ENCODE measurements around the gene SLC12A6. TPM values are rescaled to one million over a fixed set of nuclear protein-coding genes. Genes with fewer than 3 reads are reported as not detected.

The SLC12A6 gene
- total RNA-seq, 1 donor from 2014 or later, result 74.4 TPM

GRCh38 chr15:34336231-34336990 is 1.2 kb downstream of the SLC12A6 start:
- CTCF ChIA-PET, result interaction anchor here (0.8 to 2.4 kb wide), 3 partner anchors 11 to 95 kb away, joined by 5 to 6 read pairs (median 5); no protein-coding TSS in a partner anchor

GRCh38 chr15:34335176-34336032 is 2.2 kb downstream of the SLC12A6 start:
- H3K27me3 Mint-ChIP-seq, result no peaks in the 10 kb centered on the region
- ChIA-PET CTCF (interaction anchor here (1.2 to 2.4 kb wide), 3 partner anchors 10 to 94 kb away, joined by 4 to 6 read pairs (median 5); partner anchors contain the start of gene LPCAT4), POLR2A (interaction anchor here (0.6 to 8.0 kb wide), 7 partner anchors 7 to 234 kb away, joined by 3 to 113 read pairs (median 5); partner anchors contain the start of genes EMC7, KATNBL1, LPCAT4 and NOP10)
- intact Hi-C loops (cut with micrococcal nuclease), result loop anchor here (2.0 kb wide), 1 partner anchor 17 kb away; no protein-coding TSS in a partner anchor
- H3K4me1 Mint-ChIP-seq, result peaks cover 72% of the 10 kb centered on the region
- TF ChIP-seq CTCF (IDR thresholded peaks at IDR 0.05), result no peak
- H3K36me3 Mint-ChIP-seq (ENCODE audit: low read depth), result peaks cover 30% of the 10 kb centered on the region
- ATAC-seq (ENCODE audit: low read depth), result peak; percentile 4
- DNase-seq, result no peak
- H3K27ac Mint-ChIP-seq, result peak overlapping the region; percentile 99
- H3K9me3 Mint-ChIP-seq, result no peaks in the 10 kb centered on the region
- peak overlapping the region; percentile 99 for H3K4me3 Mint-ChIP-seq

More at GRCh38 chr15:34336231-34336990, 1.2 kb downstream of the SLC12A6 start:
- intact Hi-C loops (cut with micrococcal nuclease), result loop anchor here (2.0 kb wide), 1 partner anchor 18 kb away; no protein-coding TSS in a partner anchor
- POLR2A ChIA-PET, result interaction anchor here (1.1 to 8.0 kb wide), 8 partner anchors 9 to 247 kb away, joined by 3 to 113 read pairs (median 9); partner anchors contain the start of genes EMC4, EMC7, GOLGA8B and KATNBL1
- H3K36me3 Mint-ChIP-seq (ENCODE audit: low read depth), result peaks cover 34% of the 10 kb centered on the region
- ATAC-seq (ENCODE audit: low read depth) (no peak), DNase-seq (no peak)
- no peaks in the 10 kb centered on the region for H3K9me3 Mint-ChIP-seq
- peak overlapping the region; percentile 99 for H3K27ac Mint-ChIP-seq
- H3K4me1 Mint-ChIP-seq, result peaks cover 69% of the 10 kb centered on the region
- H3K27me3 Mint-ChIP-seq, result no peaks in the 10 kb centered on the region
- peak overlapping the region; percentile 99 for H3K4me3 Mint-ChIP-seq
- TF ChIP-seq CTCF (IDR thresholded peaks at IDR 0.05), result no peak

GRCh38 chr15:34334672-34335071 is 2.9 kb downstream of the SLC12A6 start:
- H3K36me3 Mint-ChIP-seq (ENCODE audit: low read depth), result peaks cover 26% of the 10 kb centered on the region
- no peaks in the 10 kb centered on the region for H3K27me3 Mint-ChIP-seq
- intact Hi-C loops (cut with micrococcal nuclease), result loop anchor here (1.0 to 5.0 kb wide), 2 partner anchors 8 to 33 kb away; partner anchors contain the start of gene LPCAT4
- ChIA-PET POLR2A (interaction anchor here (1.2 to 8.0 kb wide), 5 partner anchors 7 to 635 kb away, joined by 3 to 113 read pairs (median 22); partner anchors contain the start of genes AQR, LPCAT4, NOP10 and NUTM1), CTCF (interaction anchor here (1.4 kb wide), 2 partner anchors 8 to 32 kb away, joined by 3 to 4 read pairs; partner anchors contain the start of genes LPCAT4, NOP10 and NUTM1)
- H3K4me1 Mint-ChIP-seq, result peaks cover 73% of the 10 kb centered on the region
- peak overlapping the region; percentile 99 for H3K4me3 Mint-ChIP-seq
- H3K27ac Mint-ChIP-seq, result peak overlapping the region; percentile 99
- ATAC-seq (ENCODE audit: low read depth) (no peak), DNase-seq (no peak)
- H3K9me3 Mint-ChIP-seq, result no peaks in the 10 kb centered on the region
- no peak for TF ChIP-seq CTCF (IDR thresholded peaks at IDR 0.05)

- no peak overlapping the region for H3K4me3 Mint-ChIP-seq
- POLR2A ChIA-PET, result interaction anchor here (0.7 to 8.0 kb wide), 9 partner anchors 10 to 251 kb away, joined by 3 to 64 read pairs (median 4); partner anchors contain the start of genes EMC7, GOLGA8B, LPCAT4 and NOP10
- H3K27me3 Mint-ChIP-seq, result no peaks in the 10 kb centered on the region
- H3K9me3 Mint-ChIP-seq, result no peaks in the 10 kb centered on the region
- peak overlapping the region; percentile 99 for H3K27ac Mint-ChIP-seq
- CTCF ChIA-PET, result no interaction called here
- peaks cover 87% of the 10 kb centered on the region for H3K4me1 Mint-ChIP-seq
- peaks cover 19% of the 10 kb centered on the region for H3K36me3 Mint-ChIP-seq (ENCODE audit: low read depth)
- ATAC-seq (ENCODE audit: low read depth) (no peak), DNase-seq (no peak)
- no peak for TF ChIP-seq CTCF (IDR thresholded peaks at IDR 0.05)
- intact Hi-C loops (cut with micrococcal nuclease), result loop anchor here (5.0 kb wide), 1 partner anchor 35 kb away; the partner anchor contains the start of gene LPCAT4
Measured at GRCh38 chr15:34332553-34333120, 4.9 kb downstream of the SLC12A6 start.
